Fibroblast of lung (primary cell): ENCODE results near the gene SGSM2. TPM values are rescaled to one million over a fixed set of nuclear protein-coding genes. Genes with fewer than 3 reads are reported as not detected.

Experiments used
- DNase-seq, 2 donors: peaks; one replicate each; pipeline versions ENCODE4 v3.0.0 to v3.0.0-alpha.2; 2010; ENCODE audit warnings: low read depth in 2 of 2
- H2AFZ ChIP-seq: 2 replicates; pipeline ENCODE4 v1.5.1; 2012; ENCODE audit warnings: low read length, control low read depth, inconsistent platforms
- H3K27ac ChIP-seq: 2 replicates; pipeline ENCODE4 v1.5.1; 2011; ENCODE audit warnings: low read length, control low read depth; ENCODE audit not compliant: insufficient read depth
- H3K27me3 ChIP-seq: 2 replicates; pipeline ENCODE4 v1.5.1; 2011; ENCODE audit warnings: mild to moderate bottlenecking, low read length; ENCODE audit not compliant: control insufficient read depth, insufficient read depth
- H3K36me3 ChIP-seq: 2 replicates; pipeline ENCODE4 v1.5.1; 2011; ENCODE audit warnings: low read length; ENCODE audit not compliant: control insufficient read depth, insufficient read depth
- H3K4me1 ChIP-seq: 2 replicates; pipeline ENCODE4 v1.5.1; 2011; ENCODE audit warnings: low read length; ENCODE audit not compliant: control insufficient read depth, insufficient read depth; ENCODE audit errors: extremely low read depth
- H3K4me2 ChIP-seq: 2 replicates; pipeline ENCODE4 v1.5.1; 2011; ENCODE audit warnings: low read length, control low read depth; ENCODE audit not compliant: insufficient read depth; ENCODE audit errors: extremely low read depth
- H3K4me3 ChIP-seq, 4 experiments: fragments of 200-600 bp in 1 of 4; sonication (generic) in 1 of 4; replicated peaks in 1 of 4; 2 replicates each; pipeline ENCODE4 v1.5.1; 2011 to 2016; ENCODE audit warnings: low read length in 4 of 4, low read depth in 3 of 4, mild to moderate bottlenecking in 3 of 4, control low read depth in 2 of 4, inconsistent platforms in 1 of 4, mixed read lengths in 1 of 4; ENCODE audit not compliant: insufficient read depth in 1 of 4; ENCODE audit errors: control extremely low read depth in 1 of 4
- H3K79me2 ChIP-seq: 2 replicates; pipeline ENCODE4 v1.5.1; 2012; ENCODE audit warnings: mild to moderate bottlenecking, low read length, inconsistent platforms; ENCODE audit not compliant: control insufficient read depth, insufficient read depth
- H3K9ac ChIP-seq: 2 replicates; pipeline ENCODE4 v1.5.1; 2011; ENCODE audit warnings: mild to moderate bottlenecking, low read length, control low read depth; ENCODE audit not compliant: insufficient read depth
- H3K9me3 ChIP-seq: 2 replicates; pipeline ENCODE4 v1.5.1; 2012; ENCODE audit warnings: low read depth, low read length; ENCODE audit not compliant: control insufficient read depth, insufficient read depth
- H4K20me1 ChIP-seq: 2 replicates; pipeline ENCODE4 v1.5.1; 2011; ENCODE audit warnings: low read length; ENCODE audit not compliant: control insufficient read depth, insufficient read depth; ENCODE audit errors: extremely low read depth
- CTCF ChIP-seq, 2 donors: IDR thresholded peaks in 1 of 2; conservative IDR thresholded peaks in 1 of 2; 1 replicate in 1 of 2; 2 replicates in 1 of 2; pipeline ENCODE4 v1.5.1; 2011 to 2012; ENCODE audit warnings: low read length in 2 of 2, control low read depth in 1 of 2, inconsistent platforms in 1 of 2, low read depth in 1 of 2, mild to moderate bottlenecking in 1 of 2
- EZH2 ChIP-seq: IDR thresholded peaks from 2 replicates; pipeline ENCODE4 v1.5.1; 2012; ENCODE audit warnings: low read length, control low read depth, mild to moderate bottlenecking; ENCODE audit errors: missing control alignments
- polyA plus RNA-seq, 2 donors: library from polyadenylated mRNA; depleted of rRNA in 1 of 2; stranded (reverse) in 1 of 2; unstranded in 1 of 2; fragments of >200 nt; gene quantifications; 2 replicates each; pipeline ENCODE4 v1.2.1, GENCODE V29; 2011 to 2012; ENCODE audit warnings: missing spikeins in 1 of 2
- total RNA-seq: library from RNA; depleted of rRNA; stranded (reverse); fragments of >200 nt; gene quantifications from 2 replicates; pipeline ENCODE4 v1.2.1, GENCODE V29; 2014

SGSM2 gene
- total and polyA plus RNA-seq, 2 donors (not counting 1 experiment from before 2014, with no cell fraction given) = 23.4 to 31.5 TPM

- H3K79me2 ChIP-seq = peaks cover 7% of the 10 kb centered on the region
- no peak overlapping the region for H3K4me3 ChIP-seq
- DNase-seq = peak in 1 of 2 donors; percentile 30
- H3K36me3 ChIP-seq = peaks cover 7% of the 10 kb centered on the region
- TF ChIP-seq CTCF (conservative IDR thresholded peaks at IDR 0.05 in 1 of 2, IDR thresholded peaks at IDR 0.05 in 1 of 2; ENCODE audit: low read depth in 1 of 2, low read length in 2 of 2) (no peak), EZH2 (no peak)
- no peaks in the 10 kb centered on the region for H4K20me1 ChIP-seq
- no peak overlapping the region for H3K4me2 ChIP-seq
- H2AFZ ChIP-seq = no peak overlapping the region
- no peaks in the 10 kb centered on the region for H3K27me3 ChIP-seq
- H3K9me3 ChIP-seq = no peaks in the 10 kb centered on the region
- no peak overlapping the region for H3K9ac ChIP-seq
- H3K27ac ChIP-seq = no peak overlapping the region
- H3K4me1 ChIP-seq = no peaks in the 10 kb centered on the region
Observed at GRCh38 chr17:2295575-2295974, 41.7 kb upstream of the SGSM2 start.

GRCh38 chr17:2297023-2297422 lies 40.3 kb upstream of the SGSM2 start:
- Histone ChIP-seq H3K27me3 (no peaks in the 10 kb centered on the region), H3K9me3 (no peaks in the 10 kb centered on the region), H3K36me3 (peaks cover 7% of the 10 kb centered on the region), H3K79me2 (peaks cover 21% of the 10 kb centered on the region), H2AFZ (no peak overlapping the region), H3K9ac (no peak overlapping the region), H3K4me3 (no peak overlapping the region), H3K4me2 (no peak overlapping the region), H4K20me1 (no peaks in the 10 kb centered on the region), H3K27ac (no peak overlapping the region), H3K4me1 (no peaks in the 10 kb centered on the region)
- no peak for DNase-seq
- TF ChIP-seq CTCF (conservative IDR thresholded peaks at IDR 0.05 in 1 of 2, IDR thresholded peaks at IDR 0.05 in 1 of 2; ENCODE audit: low read depth in 1 of 2, low read length in 2 of 2) = no peak
- no peak for TF ChIP-seq EZH2

GRCh38 chr17:2299136-2299535 lies 38.2 kb upstream of the SGSM2 start:
- H3K27ac ChIP-seq = no peak overlapping the region
- H3K27me3 ChIP-seq = no peaks in the 10 kb centered on the region
- H3K4me3 ChIP-seq = no peak overlapping the region
- peaks cover 5% of the 10 kb centered on the region for H3K36me3 ChIP-seq
- peaks cover 31% of the 10 kb centered on the region for H3K79me2 ChIP-seq
- TF ChIP-seq CTCF (conservative IDR thresholded peaks at IDR 0.05 in 1 of 2, IDR thresholded peaks at IDR 0.05 in 1 of 2; ENCODE audit: low read depth in 1 of 2, low read length in 2 of 2) = no peak
- no peak for TF ChIP-seq EZH2
- no peak overlapping the region for H3K9ac ChIP-seq
- no peak overlapping the region for H3K4me2 ChIP-seq
- no peaks in the 10 kb centered on the region for H4K20me1 ChIP-seq
- no peak for DNase-seq
- no peak overlapping the region for H2AFZ ChIP-seq
- no peaks in the 10 kb centered on the region for H3K9me3 ChIP-seq
- no peaks in the 10 kb centered on the region for H3K4me1 ChIP-seq
